IPS-18a (cell line): ENCODE measurements around the gene CPVL.

Experiments used
- H3K27ac ChIP-seq: one replicate; pipeline ENCODE4 v1.5.1; 2013; ENCODE audit warnings: low read length
- H3K27me3 ChIP-seq: one replicate; pipeline ENCODE4 v1.6.1; 2013; ENCODE audit warnings: mild to moderate bottlenecking, low read length; ENCODE audit not compliant: control insufficient read depth, insufficient read depth
- H3K36me3 ChIP-seq: one replicate; pipeline ENCODE4 v1.6.1; 2013; ENCODE audit warnings: low read depth, low read length; ENCODE audit not compliant: control insufficient read depth
- H3K4me1 ChIP-seq: one replicate; pipeline ENCODE4 v1.6.1; 2013; ENCODE audit warnings: low read depth, low read length; ENCODE audit not compliant: control insufficient read depth
- H3K4me3 ChIP-seq: one replicate; pipeline ENCODE4 v1.5.1; 2013; ENCODE audit warnings: low read length
- H3K9ac ChIP-seq: one replicate; pipeline ENCODE4 v1.6.1; 2013; ENCODE audit warnings: mild to moderate bottlenecking, low read length, moderate library complexity
- H3K9me3 ChIP-seq: one replicate; pipeline ENCODE4 v1.6.1; 2013; ENCODE audit warnings: low read depth, low read length; ENCODE audit not compliant: control insufficient read depth

Gene CPVL

DNA sequence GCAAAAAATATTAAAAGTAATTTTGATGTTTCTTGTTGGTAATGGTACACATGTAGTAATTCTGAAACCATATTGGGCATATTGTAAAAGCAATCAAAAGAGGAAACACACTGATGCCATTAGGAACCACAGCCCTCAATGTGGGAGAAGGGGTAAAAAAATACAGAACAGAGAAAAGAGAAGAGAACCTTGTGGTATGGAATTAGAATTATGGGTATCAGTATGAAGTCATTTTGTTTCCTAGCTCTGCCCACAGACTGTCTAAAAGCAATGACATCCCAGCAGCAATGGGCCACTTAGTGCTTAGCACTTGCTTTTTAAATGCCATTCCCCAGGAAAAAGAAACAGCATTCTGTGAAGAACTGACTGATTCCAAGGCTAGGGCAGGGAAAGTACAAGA is 61.5 kb downstream of the CPVL start:
- Histone ChIP-seq H3K36me3 (no peaks in the 10 kb centered on the region), H3K27ac (no peak overlapping the region), H3K9ac (no peak overlapping the region)

DNA sequence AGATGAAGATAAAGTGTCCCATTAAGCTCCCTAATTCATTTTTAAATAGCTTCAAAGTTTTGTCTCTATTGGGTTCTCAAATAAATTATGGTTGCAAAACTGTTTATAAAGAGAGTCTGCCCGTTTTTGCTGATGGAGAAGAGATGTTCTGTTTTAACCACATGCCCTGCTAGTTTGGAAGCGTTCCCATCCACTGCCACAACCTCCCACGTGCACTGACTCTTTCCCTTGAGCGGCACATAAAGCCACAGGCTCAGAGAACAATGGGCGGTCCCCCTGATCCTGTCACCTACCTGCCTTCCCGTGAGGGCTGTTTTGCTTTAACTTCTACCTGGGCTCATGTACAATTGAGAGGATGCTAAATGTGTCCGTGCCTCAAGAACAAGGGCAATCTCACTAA is 65.5 kb downstream of the CPVL start:
- no peaks in the 10 kb centered on the region for H3K36me3 ChIP-seq
- no peak overlapping the region for H3K27ac ChIP-seq
- no peaks in the 10 kb centered on the region for H3K27me3 ChIP-seq
- no peaks in the 10 kb centered on the region for H3K4me1 ChIP-seq
- no peak overlapping the region for H3K4me3 ChIP-seq
- H3K9ac ChIP-seq, result no peak overlapping the region
- no peaks in the 10 kb centered on the region for H3K9me3 ChIP-seq

More for the DNA sequence above, 61.5 kb downstream of the CPVL start:
- Histone ChIP-seq H3K27me3 (no peaks in the 10 kb centered on the region), H3K4me1 (no peaks in the 10 kb centered on the region), H3K4me3 (no peak overlapping the region), H3K9me3 (no peaks in the 10 kb centered on the region)

DNA sequence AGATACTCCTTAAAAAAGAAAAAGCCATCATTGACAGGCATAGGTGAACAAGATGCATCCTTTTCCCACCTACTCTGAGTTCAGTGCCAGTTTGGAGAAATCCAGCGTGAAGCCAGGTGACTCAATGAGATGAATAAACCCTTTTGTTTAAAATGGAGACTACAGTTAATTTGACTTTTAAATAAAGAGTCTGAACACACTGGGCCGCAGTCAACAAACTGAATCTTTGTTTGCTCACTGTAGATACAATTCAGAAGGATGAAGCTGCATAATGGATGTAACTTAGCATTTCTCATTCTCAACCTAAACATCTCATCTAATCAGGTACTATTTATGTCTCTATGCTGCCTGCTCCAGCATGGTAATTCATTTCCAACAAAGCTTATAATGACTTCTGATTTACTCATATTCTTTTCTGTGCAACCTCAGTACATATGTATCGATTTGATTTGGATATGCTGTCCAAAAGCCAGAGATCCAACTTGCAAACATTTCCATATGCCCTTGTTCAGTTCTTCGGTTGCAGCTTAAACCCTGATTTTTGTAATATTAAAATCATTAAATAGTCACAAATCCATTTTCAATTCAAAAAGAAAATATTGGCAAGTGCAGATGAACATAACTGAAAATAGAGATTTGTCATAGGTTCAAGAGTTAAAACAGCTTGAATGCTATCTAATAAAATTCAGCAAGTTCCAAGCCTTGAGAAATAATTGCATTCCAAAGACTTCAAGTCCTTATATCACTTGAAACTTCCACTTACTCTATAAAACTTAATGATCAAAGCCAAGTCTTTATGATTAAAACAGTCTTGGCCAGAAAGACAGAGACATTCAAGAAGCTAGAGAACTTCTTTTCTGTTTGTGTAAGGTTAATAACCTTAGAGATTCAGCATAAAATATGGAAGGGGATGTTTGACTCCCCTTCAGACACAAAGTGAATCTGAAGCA is 67.8 kb downstream of the CPVL start:
- Histone ChIP-seq H3K4me3 (no peak overlapping the region), H3K27me3 (no peaks in the 10 kb centered on the region), H3K9ac (no peak overlapping the region), H3K4me1 (no peaks in the 10 kb centered on the region), H3K9me3 (no peaks in the 10 kb centered on the region), H3K36me3 (no peaks in the 10 kb centered on the region), H3K27ac (no peak overlapping the region)

DNA sequence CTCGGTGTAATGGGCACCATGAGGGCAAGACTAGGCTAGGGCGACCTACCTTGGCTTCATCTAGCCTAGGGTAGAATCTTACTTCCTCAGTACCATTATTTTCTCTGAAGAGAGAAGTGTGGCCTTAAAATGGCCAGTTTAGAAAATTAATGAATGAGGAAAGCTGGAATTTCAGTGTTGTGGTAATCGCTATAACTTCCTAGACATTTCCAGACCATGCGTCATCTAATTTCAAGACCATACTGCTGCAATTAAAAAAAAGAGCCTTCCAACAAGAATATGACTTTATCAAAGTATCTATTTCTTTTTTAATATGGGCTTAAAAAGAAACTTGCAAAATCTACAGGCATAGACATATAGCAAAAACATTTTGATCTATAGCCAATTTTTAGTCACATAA is 68.5 kb downstream of the CPVL start:
- H3K9ac ChIP-seq, result no peak overlapping the region
- H3K27me3 ChIP-seq, result no peaks in the 10 kb centered on the region
- H3K27ac ChIP-seq, result no peak overlapping the region
- no peaks in the 10 kb centered on the region for H3K4me1 ChIP-seq
- no peak overlapping the region for H3K4me3 ChIP-seq
- H3K36me3 ChIP-seq, result no peaks in the 10 kb centered on the region
- H3K9me3 ChIP-seq, result no peaks in the 10 kb centered on the region

DNA sequence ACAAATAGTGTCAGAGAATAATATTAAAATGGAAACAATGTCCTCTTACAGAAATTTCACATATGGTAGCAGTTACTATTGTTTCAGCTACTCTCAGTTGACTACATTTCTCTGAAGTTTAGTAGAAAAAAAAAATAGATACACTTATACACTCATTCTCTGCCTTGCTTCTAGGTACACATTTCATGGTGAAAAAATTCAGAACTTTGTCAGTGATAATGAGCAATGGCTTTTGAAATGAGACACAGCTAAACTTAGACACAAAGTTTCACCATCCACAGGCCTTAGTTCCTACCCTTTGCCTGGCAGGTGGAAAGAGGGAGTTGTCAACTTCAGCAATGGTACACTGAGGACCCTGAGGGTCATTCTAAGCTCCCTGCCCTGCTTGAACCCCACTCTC is 69.2 kb downstream of the CPVL start:
- H3K9me3 ChIP-seq, result no peaks in the 10 kb centered on the region
- no peaks in the 10 kb centered on the region for H3K27me3 ChIP-seq

DNA sequence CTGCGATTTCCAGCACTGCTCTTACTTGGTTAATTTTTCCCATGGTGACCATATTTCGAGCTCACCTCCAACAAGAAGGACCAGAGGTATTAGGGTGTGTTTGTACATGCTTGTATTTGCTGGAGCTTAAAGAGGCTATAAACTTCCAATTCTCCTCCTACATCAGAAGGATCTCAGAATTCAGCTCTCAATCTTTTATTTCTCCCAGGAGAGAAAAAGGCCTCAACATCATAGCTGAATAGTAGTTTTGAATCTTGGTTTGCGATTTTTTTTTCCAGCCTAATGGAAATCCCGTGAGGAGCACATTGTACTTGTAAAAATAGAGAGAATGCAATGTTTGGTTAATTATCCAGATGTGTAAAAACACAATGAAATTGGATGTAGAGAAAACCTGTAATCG is 69.7 kb downstream of the CPVL start:
- Histone ChIP-seq H3K36me3 (no peaks in the 10 kb centered on the region), H3K9me3 (no peaks in the 10 kb centered on the region), H3K27me3 (no peaks in the 10 kb centered on the region)

More for the DNA sequence above, 69.2 kb downstream of the CPVL start:
- Histone ChIP-seq H3K27ac (no peak overlapping the region), H3K9ac (no peak overlapping the region), H3K4me1 (no peaks in the 10 kb centered on the region), H3K36me3 (no peaks in the 10 kb centered on the region), H3K4me3 (no peak overlapping the region)

DNA sequence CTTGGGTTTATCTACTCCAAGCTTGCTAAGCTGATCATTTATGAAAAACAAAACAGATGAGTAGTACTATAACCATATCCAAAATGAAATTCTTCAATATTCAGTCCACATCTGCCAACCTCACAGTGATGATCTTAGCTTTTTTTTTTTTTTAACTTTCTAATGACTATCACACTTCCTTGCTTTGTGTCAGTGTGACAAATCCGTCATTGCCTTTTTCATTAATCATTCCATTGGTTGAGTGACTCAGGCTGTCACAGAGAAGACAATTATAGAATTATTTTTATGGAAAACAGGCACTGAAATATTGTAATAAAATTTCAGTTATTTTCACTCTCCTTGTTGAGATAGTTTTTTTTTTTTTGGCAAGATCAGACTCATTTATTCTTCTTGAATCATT is 70.7 kb downstream of the CPVL start:
- no peaks in the 10 kb centered on the region for H3K27me3 ChIP-seq
- no peaks in the 10 kb centered on the region for H3K9me3 ChIP-seq
- no peaks in the 10 kb centered on the region for H3K36me3 ChIP-seq
- H3K4me3 ChIP-seq, result no peak overlapping the region
- H3K4me1 ChIP-seq, result no peaks in the 10 kb centered on the region
- no peak overlapping the region for H3K27ac ChIP-seq
- H3K9ac ChIP-seq, result no peak overlapping the region

More for the DNA sequence above, 69.7 kb downstream of the CPVL start:
- Histone ChIP-seq H3K9ac (no peak overlapping the region), H3K4me3 (no peak overlapping the region), H3K27ac (no peak overlapping the region), H3K4me1 (no peaks in the 10 kb centered on the region)

DNA sequence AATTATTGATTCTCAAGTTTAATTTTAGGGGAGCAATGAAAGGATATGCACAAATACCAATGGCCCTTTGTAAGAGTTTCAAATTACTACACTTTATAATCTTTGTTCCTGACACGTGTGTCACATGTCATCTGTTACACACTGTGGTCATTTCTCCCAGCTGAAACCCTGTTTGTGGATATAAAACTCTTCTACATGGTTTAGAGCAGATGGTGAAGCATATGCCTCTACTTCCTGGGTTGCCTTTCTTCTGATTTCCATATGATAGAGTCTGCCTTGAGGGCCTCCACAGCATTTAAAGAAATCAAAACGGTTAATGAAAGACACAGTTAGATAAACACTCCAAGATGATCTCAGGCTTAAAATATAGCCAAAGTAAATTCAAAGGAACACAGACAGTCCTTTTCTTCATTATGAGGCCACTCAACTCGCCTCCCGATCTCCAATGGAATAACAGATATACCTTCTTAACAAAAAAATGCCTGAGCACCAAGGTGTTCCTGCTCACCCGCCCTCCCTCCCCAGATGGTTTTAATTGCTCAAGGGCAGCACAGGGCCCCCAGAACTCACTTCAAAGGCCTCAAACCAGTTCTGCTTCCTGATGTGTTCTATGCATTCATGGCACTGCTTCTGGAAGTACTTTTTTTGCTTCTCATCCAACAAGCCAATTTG is 75.0 kb downstream of the CPVL start:
- Histone ChIP-seq H3K27me3 (no peaks in the 10 kb centered on the region), H3K27ac (no peak overlapping the region), H3K9ac (no peak overlapping the region), H3K9me3 (no peaks in the 10 kb centered on the region), H3K36me3 (no peaks in the 10 kb centered on the region), H3K4me1 (no peaks in the 10 kb centered on the region), H3K4me3 (no peak overlapping the region)

DNA sequence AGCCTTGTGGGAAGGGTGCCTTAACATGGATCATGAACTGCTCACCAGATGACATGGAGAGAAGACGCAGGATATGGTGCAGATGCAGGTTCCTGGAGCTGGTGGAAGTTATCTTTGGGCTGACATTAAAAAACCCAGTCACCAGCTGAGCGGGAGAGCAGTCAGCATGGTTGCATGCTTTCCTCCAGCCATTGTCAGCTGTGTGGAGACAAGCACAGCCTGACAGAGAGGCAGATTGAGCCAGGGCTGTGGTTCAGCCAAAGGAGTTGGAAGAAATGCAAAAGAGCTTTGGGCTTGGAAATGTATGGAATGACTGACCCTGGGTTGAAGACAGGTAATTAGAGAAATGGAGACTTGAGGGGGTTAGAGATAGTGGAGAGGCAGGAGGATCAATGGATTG is 79.7 kb downstream of the CPVL start:
- Histone ChIP-seq H3K4me1 (no peaks in the 10 kb centered on the region), H3K9ac (no peak overlapping the region), H3K27me3 (no peaks in the 10 kb centered on the region), H3K9me3 (no peaks in the 10 kb centered on the region), H3K4me3 (no peak overlapping the region), H3K36me3 (no peaks in the 10 kb centered on the region), H3K27ac (no peak overlapping the region)

DNA sequence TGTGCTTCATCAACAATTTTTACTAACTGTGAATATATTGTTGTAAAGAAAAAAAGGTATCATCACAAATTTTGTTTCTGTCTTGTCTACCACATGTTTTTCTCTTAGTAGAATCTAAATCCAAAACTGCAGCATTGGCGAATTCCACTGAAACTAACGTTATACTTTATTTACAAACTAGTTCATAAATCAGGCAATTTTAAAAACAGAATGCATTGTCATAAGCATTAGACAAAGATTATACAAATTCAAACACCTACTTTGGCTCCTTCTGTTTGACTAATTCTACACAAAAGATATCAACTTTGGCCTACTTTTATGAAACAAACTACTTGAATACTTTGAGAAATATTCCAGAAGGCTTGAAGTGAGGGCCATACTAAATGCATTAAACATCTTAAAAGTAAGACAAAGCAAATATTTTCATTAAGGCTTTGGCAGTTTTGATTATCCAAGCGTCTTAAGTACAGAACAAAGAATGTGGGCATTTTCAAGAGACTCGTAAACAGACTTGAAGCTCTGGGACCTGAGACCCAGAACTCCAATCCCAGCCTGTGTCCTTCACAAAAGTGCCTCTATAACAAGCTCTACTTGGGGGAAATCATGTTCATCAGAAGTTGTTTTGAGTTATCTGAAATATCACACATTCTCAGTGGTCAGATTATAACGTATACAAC is 81.0 kb downstream of the CPVL start:
- H3K4me3 ChIP-seq, result no peak overlapping the region
- H3K9ac ChIP-seq, result no peak overlapping the region
- no peaks in the 10 kb centered on the region for H3K36me3 ChIP-seq
- no peak overlapping the region for H3K27ac ChIP-seq
- H3K9me3 ChIP-seq, result no peaks in the 10 kb centered on the region
- no peaks in the 10 kb centered on the region for H3K4me1 ChIP-seq
- no peaks in the 10 kb centered on the region for H3K27me3 ChIP-seq

DNA sequence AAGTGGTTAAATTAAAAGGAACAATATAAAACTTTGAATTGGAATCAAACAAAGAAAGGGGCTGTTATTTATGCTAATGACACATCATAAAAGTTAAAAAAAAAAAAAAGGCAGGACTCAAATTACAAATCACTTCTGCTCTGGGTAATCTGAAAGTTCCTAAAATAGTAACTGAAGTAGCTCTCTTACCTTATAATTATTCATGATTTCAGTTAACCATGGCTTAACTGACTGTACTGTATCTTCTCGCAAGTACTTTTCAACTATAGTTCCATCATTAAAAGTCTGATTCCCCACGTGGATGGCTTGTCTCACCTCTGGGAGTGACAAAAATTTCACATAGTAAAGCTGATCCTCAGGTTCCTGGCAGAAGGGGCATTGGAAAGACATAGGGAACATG is 82.5 kb downstream of the CPVL start:
- no peaks in the 10 kb centered on the region for H3K9me3 ChIP-seq
- H3K4me3 ChIP-seq, result no peak overlapping the region
- no peaks in the 10 kb centered on the region for H3K4me1 ChIP-seq
- H3K27ac ChIP-seq, result no peak overlapping the region
- no peaks in the 10 kb centered on the region for H3K27me3 ChIP-seq
- no peak overlapping the region for H3K9ac ChIP-seq
- H3K36me3 ChIP-seq, result no peaks in the 10 kb centered on the region
